Neuronal stem cell (in vitro differentiated cells): Measurements from ENCODE around the gene HERC6. TPM values are rescaled to one million over a fixed set of nuclear protein-coding genes. Genes with fewer than 3 reads are reported as not detected.

Source experiments
- small RNA-seq: library from polyadenylated mRNA; stranded (forward); fragments of <200 nt; extraction: miRNeasy Mini kit (QIAGEN cat#:217004); gene quantifications from one replicate; pipeline ENCODE3, GENCODE V24; 2013; ENCODE audit not compliant: insufficient read depth

The HERC6 gene

Small RNAs within 50 kb of the gene (small RNA-seq; reads per million reads assigned to genes)
- gene RF00019: not detected
